Measurements from ENCODE around the gene ERCC5. TPM values are rescaled to one million over a fixed set of nuclear protein-coding genes. Genes with fewer than 3 reads are reported as not detected.

The ERCC5 gene
- total RNA-seq (2021; fragmentation: NEBNext Ultra II Directional; extraction: Animal tissue kit (Norgen Biotek cat#: 25700)) (24.4 and 28.3 TPM in 2 replicates), polyA plus RNA-seq (2011; rRNA removed) (3.7 and 3.8 TPM in 2 replicates), polyA minus RNA-seq (2011; rRNA and poly(A)+ RNA removed) (5.0 and 8.5 TPM in 2 replicates)
- polyA plus RNA-seq (2011; cell fraction: cytosol; rRNA removed): 6.1 TPM
- 8.6 TPM for polyA plus RNA-seq (2011; cell fraction: nucleus; rRNA removed)
- 11.5 to 17.6 TPM (median 15.3 TPM) in 4 replicates for polyA plus RNA-seq (2012, experiment 1 of 2)
- polyA plus RNA-seq (2012, experiment 2 of 2): 0.89 TPM
- polyA plus RNA-seq (2013, experiment 1 of 2): 18.0 TPM
- polyA plus RNA-seq (2013, experiment 2 of 2): 17.3 TPM
- polyA minus RNA-seq (2011; cell fraction: cytosol; rRNA and poly(A)+ RNA removed): 6.2 TPM
- 8.1 TPM for polyA minus RNA-seq (2011; cell fraction: nucleus; rRNA and poly(A)+ RNA removed)
- long read RNA-seq, experiment 1, partial matches to known transcripts: 1 of 5 reads
- long read RNA-seq, experiment 1, other reads (novel, unspliced or antisense): 4 of 5 reads
- long read RNA-seq, experiment 2, full-length matches to known transcripts: 2 of 3 reads
- long read RNA-seq, experiment 2, partial matches to known transcripts: 0 of 3 reads
- long read RNA-seq, experiment 2, other reads (novel, unspliced or antisense): 1 of 3 reads

DNA sequence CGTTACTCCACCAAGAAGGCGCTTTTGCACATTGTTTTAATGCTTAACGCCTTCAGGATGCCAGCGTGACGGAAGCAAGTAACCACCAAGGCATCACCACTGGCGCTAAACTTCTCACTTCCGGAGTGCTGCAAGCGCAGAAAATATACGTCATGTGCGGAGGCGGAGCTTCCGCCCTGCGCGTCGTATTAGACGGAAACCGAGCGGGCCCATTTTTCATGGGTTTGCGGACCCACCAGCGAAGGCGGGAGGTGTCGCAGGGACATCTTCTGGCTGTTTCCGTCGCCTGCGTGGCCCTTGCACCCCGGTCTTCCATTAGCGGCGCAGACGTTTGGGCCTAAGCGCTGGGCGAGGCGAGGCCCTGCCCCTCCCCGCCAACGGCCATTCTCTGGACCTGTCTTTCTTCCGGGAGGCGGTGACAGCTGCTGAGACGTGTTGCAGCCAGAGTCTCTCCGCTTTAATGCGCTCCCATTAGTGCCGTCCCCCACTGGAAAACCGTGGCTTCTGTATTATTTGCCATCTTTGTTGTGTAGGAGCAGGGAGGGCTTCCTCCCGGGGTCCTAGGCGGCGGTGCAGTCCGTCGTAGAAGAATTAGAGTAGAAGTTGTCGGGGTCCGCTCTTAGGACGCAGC is at the start of gene ERCC5:
Gene ERCC5 (plus strand): TSS at position 403 of the 631 bp plus-strand sequence. CDS start 235 bp downstream, outside the sequence.
- peak within 1 kb of the TSS; percentile 64 to 95 (median 90) for H3K4me3 ChIP-seq (ENCODE audit: extremely low read depth in 1 of 4, insufficient read depth in 2 of 4, low read depth in 3 of 4, low read length in 4 of 4)
- peaks cover 0 to 2% (median 0%) of the 10 kb centered on the region in 4 experiments; a peak in 1 of 7 replicates for H3K4me1 ChIP-seq (replicated peaks in 1 of 4; ENCODE audit: control insufficient read depth in 3 of 4, insufficient read depth in 4 of 4, low read length in 3 of 4)
- 0 out of 4 replicates have a peak, but pooled peaks cover 0 to 5% of the 10 kb centered on the region in 2 experiments for H3K79me2 ChIP-seq (ENCODE audit: control insufficient read depth in 1 of 2, insufficient read depth in 2 of 2, low read length in 2 of 2)
- no peaks in the 10 kb centered on the region for H3K27me3 ChIP-seq (replicated peaks in 1 of 4; ENCODE audit: control insufficient read depth in 3 of 4, extremely low read depth in 1 of 4, insufficient read depth in 3 of 4, low read length in 3 of 4)
- H2AK5ac ChIP-seq (ENCODE audit: low read depth, low read length): no peak within 1 kb of the TSS; the same call in 1 of the 2 replicates
- ChIA-PET POLR2A (ENCODE audit: partially characterized antibody) (interaction anchor here (0.7 to 1.8 kb wide), 9 partner anchors 11 to 254 kb away, joined by 3 to 9 read pairs (median 4); partner anchors contain the start of genes TEX30 and TPP2), CTCF (ENCODE audit: partially characterized antibody) (interaction anchor here (0.7 to 3.3 kb wide), 11 partner anchors 45 to 1119 kb away, joined by 3 to 14 read pairs (median 4); no protein-coding TSS in a partner anchor)
- H3K14ac ChIP-seq (ENCODE audit: insufficient read length): no peak within 1 kb of the TSS
- peak within 1 kb of the TSS; percentile 81; the same call in 1 of the 2 replicates for H3K18ac ChIP-seq (ENCODE audit: extremely low read depth, low read length)
- WGBS, 2 experiments (ENCODE audit: extremely low coverage in 1 of 2, insufficient coverage in 1 of 2, insufficient read length in 1 of 2, insufficient replicate concordance in 2 of 2, low coverage in 1 of 2, low lambda C conversion rate in 2 of 2, missing lambda C conversion rate in 1 of 2): 1% methylated on average over 49 of the region's 49 CpGs; no CpG with 5 or more reads in 1 of the 2 experiments
- peak within 1 kb of the TSS; percentile 38 to 77 (median 74) for H3K9ac ChIP-seq (replicated peaks in 1 of 4; ENCODE audit: extremely low read depth in 1 of 4, low read depth in 3 of 4, low read length in 3 of 4)
- H3K4me2 ChIP-seq (ENCODE audit: insufficient read depth in 1 of 2, low read depth in 2 of 2, low read length in 2 of 2): peak within 1 kb of the TSS; percentile 82 to 92
- no peak within 1 kb of the TSS for H2BK120ac ChIP-seq (replicated peaks; ENCODE audit: low read depth, low read length)
- no peak within 1 kb of the TSS for H2BK12ac ChIP-seq (ENCODE audit: low read depth, low read length)
- peak within 1 kb of the TSS; percentile 70 for H4K5ac ChIP-seq (ENCODE audit: insufficient read length, low read depth, low read length)
- peak within 1 kb of the TSS; percentile 77; the same call in 1 of the 2 replicates for H2BK5ac ChIP-seq (ENCODE audit: low read depth, low read length)
- DNase-seq (ENCODE audit: low read depth in 1 of 2, low spot score in 2 of 2) (peak; percentile 75 to 96), FAIRE-seq (peak; percentile 83)
- no peaks in the 10 kb centered on the region for H3K9me3 ChIP-seq (ENCODE audit: insufficient read depth in 2 of 2, low read depth in 1 of 2, low read length in 1 of 2)
- no peaks in the 10 kb centered on the region for H4K20me1 ChIP-seq (replicated peaks in 1 of 2; ENCODE audit: control insufficient read depth in 1 of 2, insufficient read depth in 2 of 2, low read length in 2 of 2)
- H3K23ac ChIP-seq (ENCODE audit: insufficient read length): no peak within 1 kb of the TSS
- H3K56ac ChIP-seq (replicated peaks; ENCODE audit: insufficient read length, low read depth, low read length): peak within 1 kb of the TSS; percentile 94
- H3K27ac ChIP-seq (ENCODE audit: low read depth, low read length): peak within 1 kb of the TSS; percentile 87
- H3K79me1 ChIP-seq (ENCODE audit: low read depth, low read length): 0 out of 2 replicates have a peak, but pooled peaks cover 2% of the 10 kb centered on the region
- peak within 1 kb of the TSS; percentile 94 for H4K8ac ChIP-seq (ENCODE audit: extremely low read depth, insufficient read depth, low read length)
- peak within 1 kb of the TSS; percentile 39 for H3K4ac ChIP-seq (replicated peaks; ENCODE audit: insufficient read length, low read depth, low read length)
- H3K23me2 ChIP-seq (ENCODE audit: low read depth, low read length): peaks cover 7% of the 10 kb centered on the region; the same call in 1 of the 2 replicates
- no peak within 1 kb of the TSS for H2BK20ac ChIP-seq (ENCODE audit: low read length)
- peak within 1 kb of the TSS; percentile 93 for H2AFZ ChIP-seq (ENCODE audit: low read length)
- no peaks in the 10 kb centered on the region for H3K36me3 ChIP-seq (ENCODE audit: control insufficient read depth in 2 of 4, insufficient read depth in 4 of 4, low read length in 3 of 4)
- H2BK15ac ChIP-seq (ENCODE audit: low read length): no peak within 1 kb of the TSS
- peak within 1 kb of the TSS; percentile 93 for H4K91ac ChIP-seq (replicated peaks; ENCODE audit: insufficient read length, low read length)
- TF ChIP-seq PHF8 (conservative IDR thresholded peaks at IDR 0.05; ENCODE audit: low read depth, low read length): peak; percentile 86
- TF ChIP-seq EP300 (IDR thresholded peaks at IDR 0.05; ENCODE audit: borderline replicate concordance in 1 of 2, low read depth in 2 of 2, low read length in 2 of 2): peak in 1 of 2 experiments; percentile 66; a peak in 1 of 3 replicates
- TF ChIP-seq GTF2F1 (IDR thresholded peaks at IDR 0.05; ENCODE audit: borderline replicate concordance, low read depth, low read length): no peak
- no peak for TF ChIP-seq FOSL1 (IDR thresholded peaks at IDR 0.05; ENCODE audit: insufficient read depth, low read depth, low read length)
- TF ChIP-seq TBP (IDR thresholded peaks at IDR 0.05; ENCODE audit: low read depth, low read length): peak; percentile 76
- 0 out of 2 replicates have a peak, but pooled peaks have one; percentile 7 for TF ChIP-seq SIX5 (IDR thresholded peaks at IDR 0.05; ENCODE audit: low read depth, low read length)
- TF ChIP-seq CREB1 (IDR thresholded peaks at IDR 0.05): peak; percentile 99
- no peak for TF ChIP-seq BACH1 (IDR thresholded peaks at IDR 0.05; ENCODE audit: low read length)
- peak; percentile 54; the same call in 1 of the 2 replicates for TF ChIP-seq SRF (IDR thresholded peaks at IDR 0.05; ENCODE audit: low read depth, low read length)
